Measurements from ENCODE around the gene EI24.

DNA sequence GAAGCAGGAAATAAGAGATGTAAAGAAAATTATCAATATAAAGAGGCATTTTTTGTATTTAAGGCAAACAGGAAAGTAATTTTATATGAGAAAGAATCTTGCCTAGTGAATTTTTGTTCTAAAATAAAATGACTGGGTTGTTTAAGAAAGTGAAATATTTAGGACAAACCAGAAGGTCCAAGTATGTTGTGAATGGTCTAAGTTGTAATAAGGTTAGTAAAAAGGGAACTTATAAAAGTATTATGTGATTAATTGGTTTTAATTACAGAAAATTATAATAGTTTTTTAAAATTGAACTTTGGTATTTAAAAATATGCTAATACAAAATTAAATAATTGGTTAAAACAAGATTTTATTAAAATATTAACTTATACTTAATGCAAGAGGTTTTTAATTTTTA is 26.6 kb upstream of the EI24 start:
- TF ChIP-seq POLR2A (IDR thresholded peaks at IDR 0.05): no peak
- TF ChIP-seq EP300 (IDR thresholded peaks at IDR 0.05): no peak
- TF ChIP-seq, protein P1, sequence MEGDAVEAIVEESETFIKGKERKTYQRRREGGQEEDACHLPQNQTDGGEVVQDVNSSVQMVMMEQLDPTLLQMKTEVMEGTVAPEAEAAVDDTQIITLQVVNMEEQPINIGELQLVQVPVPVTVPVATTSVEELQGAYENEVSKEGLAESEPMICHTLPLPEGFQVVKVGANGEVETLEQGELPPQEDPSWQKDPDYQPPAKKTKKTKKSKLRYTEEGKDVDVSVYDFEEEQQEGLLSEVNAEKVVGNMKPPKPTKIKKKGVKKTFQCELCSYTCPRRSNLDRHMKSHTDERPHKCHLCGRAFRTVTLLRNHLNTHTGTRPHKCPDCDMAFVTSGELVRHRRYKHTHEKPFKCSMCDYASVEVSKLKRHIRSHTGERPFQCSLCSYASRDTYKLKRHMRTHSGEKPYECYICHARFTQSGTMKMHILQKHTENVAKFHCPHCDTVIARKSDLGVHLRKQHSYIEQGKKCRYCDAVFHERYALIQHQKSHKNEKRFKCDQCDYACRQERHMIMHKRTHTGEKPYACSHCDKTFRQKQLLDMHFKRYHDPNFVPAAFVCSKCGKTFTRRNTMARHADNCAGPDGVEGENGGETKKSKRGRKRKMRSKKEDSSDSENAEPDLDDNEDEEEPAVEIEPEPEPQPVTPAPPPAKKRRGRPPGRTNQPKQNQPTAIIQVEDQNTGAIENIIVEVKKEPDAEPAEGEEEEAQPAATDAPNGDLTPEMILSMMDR (IDR thresholded peaks at IDR 0.05): no peak

Data from tibial nerve (tissue), 4 donors.